Dermis blood vessel endothelial cell (primary cell): Measurements from ENCODE around the gene XPO1. TPM values are rescaled to one million over a fixed set of nuclear protein-coding genes. Genes with fewer than 3 reads are reported as not detected.
"Not testable (repeated sequence)": the region's sequence is repeated elsewhere in the genome, so short reads cannot be mapped to it uniquely, and the experiment has no call there.

Experiments used
- DNase-seq: peaks from one replicate; pipeline ENCODE4 v3.0.0; 2010
- total RNA-seq: library from RNA; depleted of rRNA; stranded (reverse); fragments of >200 nt; gene quantifications from 2 replicates; pipeline ENCODE4 v1.2.3, GENCODE V29; 2014

The XPO1 gene
- total RNA-seq, 1 donor from 2014 or later, result 186 TPM

- peak; percentile 38 for DNase-seq
These were observed 2.0 kb downstream of the XPO1 start for GRCh38 chr2:61536180-61536571.

GRCh38 chr2:61535449-61535848 is 2.7 kb downstream of the XPO1 start:
- DNase-seq, result peak; percentile 8

DNA sequence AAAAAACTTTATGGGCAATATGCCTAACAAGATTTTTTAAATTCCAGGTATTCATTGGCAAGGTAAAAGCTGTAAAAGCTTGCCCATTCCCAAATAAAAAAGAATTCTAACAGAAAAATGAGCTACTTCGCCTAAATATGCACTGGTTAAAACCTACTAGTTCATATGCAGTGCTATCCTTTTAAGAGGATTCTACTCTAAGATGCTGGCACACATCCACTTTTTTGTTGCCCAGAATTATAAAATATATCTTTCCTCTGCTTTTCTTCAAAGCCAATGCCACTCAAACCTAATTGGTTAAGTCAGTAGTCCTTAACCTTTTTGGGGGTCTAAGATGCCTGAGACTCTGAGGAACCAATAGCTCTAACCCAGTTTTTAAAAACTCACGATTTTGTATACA is 3.2 kb downstream of the XPO1 start:
- no peak for DNase-seq

- DNase-seq, result no peak
These were observed 7.4 kb downstream of the XPO1 start for GRCh38 chr2:61530749-61531148.

- no peak for DNase-seq
These were observed 8.0 kb downstream of the XPO1 start for GRCh38 chr2:61529944-61530735.

DNA sequence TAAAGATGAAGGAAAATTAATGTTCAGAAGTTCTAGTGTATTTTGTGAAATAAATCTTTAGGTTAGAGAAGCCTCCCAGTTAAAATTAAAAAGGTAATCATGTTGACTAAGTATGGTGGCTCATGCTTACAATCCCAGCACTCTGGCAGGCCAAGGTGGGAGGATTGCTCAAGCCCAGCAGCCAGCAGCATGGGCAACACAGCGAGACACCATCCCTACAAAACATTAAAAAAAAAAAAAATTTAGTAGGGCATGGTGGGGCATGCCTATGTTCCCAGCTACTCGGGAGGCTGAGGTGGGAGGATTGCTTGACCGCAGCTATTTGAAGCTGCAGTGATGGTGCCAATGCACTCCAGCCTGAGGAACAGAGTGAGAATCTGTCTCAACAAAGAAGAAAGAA is 17.9 kb downstream of the XPO1 start:
- DNase-seq, result no peak

- no peak for DNase-seq
These were observed 25.3 kb downstream of the XPO1 start for GRCh38 chr2:61512768-61513398.

DNA sequence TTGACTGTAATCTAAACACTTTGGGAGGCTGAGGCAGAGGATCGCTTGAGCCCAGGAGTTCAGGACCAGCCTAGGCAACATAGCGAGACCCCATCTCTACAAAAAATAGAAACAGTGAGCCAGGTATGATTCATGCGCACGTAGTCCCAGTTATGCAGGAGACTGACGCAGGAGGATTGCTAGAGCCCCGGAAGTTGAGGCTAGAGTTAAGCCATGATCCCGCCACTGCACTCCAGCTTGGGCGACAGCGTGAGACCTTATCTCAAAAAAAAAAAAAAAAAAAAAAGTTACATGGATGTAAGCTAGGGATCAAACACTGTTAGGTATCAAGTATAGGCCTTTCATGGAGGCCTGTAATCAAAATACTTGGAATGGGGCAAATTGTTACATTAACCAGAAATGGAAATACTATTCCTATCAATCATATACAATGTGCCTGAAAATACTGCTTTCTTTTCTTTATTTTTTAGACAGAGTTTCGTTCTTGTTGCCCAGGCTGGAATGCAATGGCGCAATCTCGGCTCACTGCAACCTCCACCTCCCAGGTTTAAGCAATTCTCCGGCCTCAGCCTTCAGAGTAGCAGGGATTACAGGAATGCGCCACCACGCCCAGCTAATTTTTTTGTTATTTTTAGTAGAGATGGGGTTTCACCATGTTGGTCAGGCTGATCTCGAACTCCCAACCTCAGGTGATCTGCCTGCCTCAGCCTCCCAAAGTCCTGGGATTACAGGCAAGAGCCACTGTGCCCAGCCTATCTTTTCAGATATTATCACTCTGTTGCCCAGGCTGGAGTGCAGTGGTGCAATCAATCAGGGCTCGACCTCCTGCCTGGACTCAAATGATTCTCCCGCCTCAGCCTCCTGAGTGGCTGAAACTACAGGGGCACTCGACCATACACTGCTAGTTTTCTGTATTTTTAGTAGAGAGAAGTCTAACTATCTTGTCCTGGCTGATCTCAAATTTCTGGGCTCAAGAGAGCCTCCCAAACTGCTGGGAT is 27.2 kb downstream of the XPO1 start:
- no peak for DNase-seq

- DNase-seq, result no peak
These were observed 33.2 kb downstream of the XPO1 start for GRCh38 chr2:61504949-61505348.

DNA sequence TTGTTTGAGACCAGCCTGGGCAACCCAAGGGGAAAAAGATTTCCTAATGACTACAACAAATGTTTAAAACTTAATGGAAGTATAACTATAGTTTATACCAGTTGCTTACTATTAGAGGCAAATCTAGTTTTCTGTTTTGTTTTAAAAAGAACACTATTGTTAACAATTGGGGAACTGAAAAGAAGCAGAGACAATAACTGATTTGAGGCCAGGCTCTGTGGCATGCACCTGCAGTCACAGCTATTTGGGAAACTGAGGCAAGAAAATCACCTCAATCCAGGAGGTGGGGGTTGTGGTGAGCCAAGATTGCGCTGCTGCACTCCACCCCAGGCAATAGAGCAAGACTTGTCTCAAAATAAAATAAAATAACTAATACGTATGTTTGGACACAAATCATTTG is 39.1 kb downstream of the XPO1 start:
- DNase-seq, result no peak

- peak; percentile 60 for DNase-seq
These were observed 44.6 kb downstream of the XPO1 start for GRCh38 chr2:61493523-61493942.

- no peak for DNase-seq
These were observed 45.7 kb downstream of the XPO1 start for GRCh38 chr2:61492476-61492875.

DNA sequence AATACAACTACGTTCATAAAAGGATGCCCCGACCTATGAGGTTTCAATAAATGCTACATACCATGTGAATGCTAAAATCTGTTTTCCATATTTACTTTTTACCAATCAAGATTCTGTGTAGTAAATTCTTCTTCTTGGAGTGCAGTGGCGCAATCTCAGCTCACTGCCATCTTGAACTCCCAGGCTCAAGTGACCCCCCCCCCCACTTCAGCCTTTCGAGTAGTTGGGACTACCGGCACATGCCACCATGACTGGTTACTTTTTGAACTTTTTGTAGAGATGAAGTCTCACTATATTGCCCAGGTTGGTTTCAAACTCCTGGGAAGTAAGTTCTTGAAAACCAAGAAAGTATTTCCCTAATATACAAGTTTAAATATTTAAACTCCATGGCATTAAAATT is 52.9 kb downstream of the XPO1 start:
- no peak for DNase-seq

DNA sequence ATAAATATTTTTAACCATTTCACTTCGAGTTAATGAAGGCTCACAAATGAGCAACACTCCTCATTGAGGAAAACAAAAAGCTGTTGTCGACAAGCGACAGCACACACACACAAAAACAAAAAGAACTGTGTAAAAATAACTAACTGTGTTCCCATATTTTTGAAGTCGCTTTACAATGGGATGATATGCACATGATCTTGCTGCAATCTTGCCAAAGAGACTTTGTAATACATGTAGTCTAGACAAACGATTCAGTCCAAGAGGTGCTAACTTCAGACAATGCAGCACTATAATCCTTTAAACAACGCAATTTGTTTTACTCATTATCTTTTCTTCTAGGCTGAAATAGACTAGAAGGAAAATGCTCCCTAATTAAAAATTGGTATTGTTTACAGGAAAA is 60.1 kb downstream of the XPO1 start:
- no peak for DNase-seq

GRCh38 chr2:61476929-61477589 is 61.1 kb downstream of the XPO1 start:
- not testable (repeated sequence) for DNase-seq

GRCh38 chr2:61471905-61472805 is 66.0 kb downstream of the XPO1 start:
- DNase-seq, result peak; percentile 47

DNA sequence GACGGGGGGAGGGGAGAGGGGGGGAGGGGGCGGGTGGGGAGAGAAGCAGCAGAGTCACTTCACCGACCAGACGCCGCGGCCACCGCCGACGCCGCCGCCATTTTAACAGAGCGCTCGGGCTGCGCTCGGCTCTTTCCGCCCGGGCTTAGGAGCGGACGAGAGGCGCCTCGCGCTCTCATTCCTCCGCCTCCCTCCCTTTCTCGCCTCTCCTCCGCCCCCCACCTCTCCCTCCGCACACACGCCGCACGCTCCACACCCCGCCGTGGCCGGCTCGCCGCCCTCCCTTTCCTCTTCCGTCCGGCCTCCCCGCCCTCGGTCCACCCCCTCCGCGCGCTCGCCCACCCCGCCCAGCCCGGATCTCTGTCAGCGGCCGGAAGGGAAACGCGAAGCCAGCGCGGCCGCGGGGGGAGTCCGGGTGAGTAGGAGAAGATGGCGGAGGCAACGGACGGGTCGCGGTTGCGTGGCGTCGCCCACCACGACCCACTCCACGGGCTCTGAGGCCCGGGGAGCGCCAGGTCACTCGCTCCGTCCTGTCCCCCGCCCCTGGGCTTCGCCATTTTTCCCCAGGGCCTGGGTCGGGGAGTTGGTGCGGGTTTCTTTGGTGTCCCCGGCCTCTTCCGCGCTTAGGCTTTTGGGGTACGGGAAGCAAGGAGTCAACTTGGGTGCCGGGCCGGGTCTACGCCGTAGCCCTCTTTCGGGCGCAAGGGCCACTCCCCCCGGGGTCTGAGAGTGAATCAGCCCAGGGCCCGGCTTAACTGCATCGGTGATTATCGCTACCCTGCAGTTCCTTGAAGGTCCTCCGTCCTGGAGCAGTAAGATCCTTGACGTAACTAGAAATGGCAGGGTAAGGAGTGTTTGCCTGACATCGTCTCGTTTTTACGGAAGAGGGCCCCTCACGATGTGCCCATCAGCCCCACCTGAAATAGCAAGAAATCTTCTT is 66.9 kb downstream of the XPO1 start, which contains the start of gene USP34:
USP34 (minus strand) TSS at position 123 of the 940 bp plus-strand sequence. CDS start 395 bp downstream, outside the sequence.
- DNase-seq, result peak; percentile 97

- peak; percentile 83 for DNase-seq
These were observed 67.8 kb downstream of the XPO1 start for GRCh38 chr2:61470122-61470951.
